Testis (tissue), 2 donors: ENCODE data around the gene SIKE1.

Source experiments
- CTCF ChIP-seq, 3 experiments: fragments of 450-650 bp in 2 of 3; fragments of 200-600 bp in 1 of 3; sonication (generic) in 1 of 3; IDR thresholded peaks; one replicate each; pipeline ENCODE4 v1.5.1; 2016 to 2019; ENCODE audit warnings: antibody characterized with exemption in 3 of 3, mild to moderate bottlenecking in 2 of 3, moderate library complexity in 1 of 3
- POLR2A ChIP-seq: fragments of 450-650 bp; IDR thresholded peaks from one replicate; pipeline ENCODE4 v1.6.1; 2017; ENCODE audit warnings: antibody characterized with exemption, mild to moderate bottlenecking, moderate library complexity

DNA sequence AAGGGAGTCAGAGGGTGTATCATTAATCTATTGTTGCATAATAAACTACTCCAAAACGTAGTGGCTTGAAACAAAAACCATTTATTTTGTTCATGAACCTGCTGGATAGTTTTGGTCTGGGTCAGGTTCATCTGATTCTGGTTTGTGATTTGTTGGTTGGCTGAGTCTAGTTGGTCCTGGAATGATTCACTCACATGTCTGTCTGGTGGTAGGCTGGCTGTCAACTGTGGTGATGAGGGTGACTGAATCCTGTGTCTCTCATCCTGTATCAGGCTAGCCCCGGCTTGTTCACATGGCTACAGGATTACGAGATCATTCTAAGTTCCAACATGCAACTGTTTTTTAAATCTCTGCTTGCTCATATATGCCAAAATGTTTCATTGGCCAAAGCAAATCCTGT lies 22.5 kb upstream of the SIKE1 start:
- TF ChIP-seq CTCF (IDR thresholded peaks at IDR 0.05): no peak
- TF ChIP-seq POLR2A: no peak
